IMR-90 (cell line): ENCODE data around the gene TIMM13. TPM values are rescaled to one million over a fixed set of nuclear protein-coding genes. Genes with fewer than 3 reads are reported as not detected.

Experiments used
- ATAC-seq: fragments of 200-7000 bp; cut with Tn5 transposase; 2 replicates; pipeline ENCODE4 v1.9.1; 2020; ENCODE audit warnings: low read depth, mild to moderate bottlenecking, moderate library complexity
- BruUV-seq: library from RNA; stranded (reverse); fragments of 400-500 nt; replicated peaks from 2 replicates; lab custom pipeline; 2021; lab: Mats Ljungman, UMichigan
- CTCF ChIA-PET: fragments of 300-600 bp; formaldehyde crosslinking; extraction: SDS; loops from one replicate; lab custom pipeline; 2021; ENCODE audit warnings: antibody characterized with exemption; lab: Yijun Ruan, JAX
- POLR2A ChIA-PET: fragments of 300-600 bp; sonication (Branson Sonifier 250); formaldehyde crosslinking; loops from one replicate; lab custom pipeline; 2022; ENCODE audit warnings: antibody characterized with exemption; ENCODE audit not compliant: unreplicated experiment; lab: Charles Lee
- DNase-seq: peaks from one replicate; pipeline ENCODE4 v3.0.0; 2013
- H2AFZ ChIP-seq: replicated peaks from 2 replicates; pipeline ENCODE3; 2013; ENCODE audit warnings: low read length, mild to moderate bottlenecking; ENCODE audit not compliant: poor library complexity
- H2AK5ac ChIP-seq: 2 replicates; pipeline ENCODE4 v1.6.1; 2013; ENCODE audit warnings: low read depth, low read length, inconsistent platforms
- H2AK9ac ChIP-seq: replicated peaks from 2 replicates; pipeline ENCODE3; 2013; ENCODE audit warnings: mild to moderate bottlenecking, low read depth, low read length, moderate library complexity; ENCODE audit not compliant: poor library complexity
- H2BK120ac ChIP-seq: 2 replicates; pipeline ENCODE4 v1.6.1; 2013; ENCODE audit warnings: low read depth, low read length, inconsistent platforms
- H2BK15ac ChIP-seq: 3 replicates; pipeline ENCODE4 v1.6.1; 2013; ENCODE audit warnings: low read depth, low read length, inconsistent platforms
- H2BK20ac ChIP-seq: 2 replicates; pipeline ENCODE4 v1.6.1; 2013; ENCODE audit warnings: low read depth, mild to moderate bottlenecking, inconsistent platforms, low read length, moderate library complexity
- H2BK5ac ChIP-seq: 2 replicates; pipeline ENCODE4 v1.6.1; 2013; ENCODE audit warnings: mild to moderate bottlenecking, low read depth, low read length, inconsistent platforms; ENCODE audit not compliant: poor library complexity, severe bottlenecking
- H3K14ac ChIP-seq: replicated peaks from 2 replicates; pipeline ENCODE4 v1.6.1; 2013; ENCODE audit warnings: low read depth, low read length, inconsistent platforms
- H3K18ac ChIP-seq: 2 replicates; pipeline ENCODE4 v1.6.1; 2013; ENCODE audit warnings: low read depth, low read length, control low read depth
- H3K23ac ChIP-seq: 2 replicates; pipeline ENCODE4 v1.6.1; 2013; ENCODE audit warnings: low read depth, low read length, inconsistent platforms
- H3K27ac ChIP-seq: 2 replicates; pipeline ENCODE4 v1.5.1; 2013; ENCODE audit warnings: mild to moderate bottlenecking, control low read depth, low read length; ENCODE audit not compliant: insufficient read depth
- H3K27me3 ChIP-seq: 2 replicates; pipeline ENCODE4 v1.6.1; 2013; ENCODE audit warnings: low read length; ENCODE audit not compliant: control insufficient read depth, insufficient read depth
- H3K36me3 ChIP-seq: 2 replicates; pipeline ENCODE4 v1.6.1; 2013; ENCODE audit warnings: low read length, mixed read lengths; ENCODE audit not compliant: control insufficient read depth, insufficient read depth
- H3K4ac ChIP-seq: 2 replicates; pipeline ENCODE4 v1.6.1; 2013; ENCODE audit warnings: low read depth, low read length, inconsistent platforms
- H3K4me1 ChIP-seq: 2 replicates; pipeline ENCODE4 v1.6.1; 2013; ENCODE audit warnings: low read length, mixed read lengths; ENCODE audit not compliant: control insufficient read depth, insufficient read depth
- H3K4me2 ChIP-seq: 2 replicates; pipeline ENCODE4 v1.6.1; 2013; ENCODE audit warnings: low read depth, mild to moderate bottlenecking, control low read depth, low read length, moderate library complexity
- H3K4me3 ChIP-seq: 2 replicates; pipeline ENCODE4 v1.5.1; 2013; ENCODE audit warnings: low read depth, mild to moderate bottlenecking, control low read depth, low read length, moderate library complexity; ENCODE audit not compliant: insufficient read depth
- H3K56ac ChIP-seq: 2 replicates; pipeline ENCODE4 v1.6.1; 2013; ENCODE audit warnings: low read length, inconsistent platforms; ENCODE audit not compliant: insufficient read depth; ENCODE audit errors: extremely low read depth
- H3K79me1 ChIP-seq, 2 experiments: 2 replicates each; pipeline ENCODE4 v1.6.1; 2013; ENCODE audit warnings: low read length in 2 of 2, inconsistent platforms in 1 of 2, low read depth in 1 of 2
- H3K9ac ChIP-seq: 2 replicates; pipeline ENCODE4 v1.6.1; 2013; ENCODE audit warnings: low read depth, low read length, control low read depth
- H3K9me1 ChIP-seq: 2 replicates; pipeline ENCODE4 v1.6.1; 2013; ENCODE audit warnings: low read length, inconsistent platforms; ENCODE audit not compliant: insufficient read depth
- H3K9me3 ChIP-seq: 2 replicates; pipeline ENCODE4 v1.6.1; 2013; ENCODE audit warnings: low read length; ENCODE audit not compliant: control insufficient read depth, insufficient read depth
- H4K20me1 ChIP-seq: 2 replicates; pipeline ENCODE4 v1.6.1; 2013; ENCODE audit warnings: low read length, inconsistent platforms; ENCODE audit not compliant: insufficient read depth
- H4K5ac ChIP-seq: 2 replicates; pipeline ENCODE4 v1.6.1; 2013; ENCODE audit warnings: mild to moderate bottlenecking, low read depth, low read length, control low read depth
- H4K8ac ChIP-seq, 2 experiments: 2 replicates each; pipeline ENCODE4 v1.6.1; 2013; ENCODE audit warnings: low read depth in 2 of 2, low read length in 2 of 2, control low read depth in 1 of 2, inconsistent platforms in 1 of 2
- H4K91ac ChIP-seq: 2 replicates; pipeline ENCODE4 v1.6.1; 2013; ENCODE audit warnings: low read depth, low read length, inconsistent platforms; ENCODE audit not compliant: insufficient read depth
- CTCF ChIP-seq: conservative IDR thresholded peaks from 2 replicates; pipeline ENCODE4 v1.5.1; 2012; ENCODE audit warnings: mild to moderate bottlenecking, low read depth, low read length, improper control_type of control experiment
- FOS ChIP-seq: fragments of 150-350 bp; IDR thresholded peaks from 2 replicates; pipeline ENCODE4 v1.6.1; 2016; ENCODE audit warnings: low read depth, low read length
- MAFK ChIP-seq: IDR thresholded peaks from 2 replicates; pipeline ENCODE4 v1.6.1; 2012; ENCODE audit warnings: low read depth, low read length, improper control_type of control experiment
- MAZ ChIP-seq: IDR thresholded peaks from 2 replicates; pipeline ENCODE4 v1.6.1; 2012; ENCODE audit warnings: low read depth, mild to moderate bottlenecking, low read length, improper control_type of control experiment, moderate library complexity, borderline replicate concordance
- MXI1 ChIP-seq: IDR thresholded peaks from 2 replicates; pipeline ENCODE4 v1.6.1; 2012; ENCODE audit warnings: low read depth, mild to moderate bottlenecking, low read length, moderate library complexity, borderline replicate concordance
- RAD21 ChIP-seq: IDR thresholded peaks from 2 replicates; pipeline ENCODE4 v1.6.1; 2012; ENCODE audit warnings: low read length, improper control_type of control experiment
- RCOR1 ChIP-seq: IDR thresholded peaks from 2 replicates; pipeline ENCODE4 v1.6.1; 2012; ENCODE audit warnings: mild to moderate bottlenecking, low read length, improper control_type of control experiment; ENCODE audit not compliant: insufficient replicate concordance
- USF2 ChIP-seq: fragments of 150-350 bp; IDR thresholded peaks from 2 replicates; pipeline ENCODE4 v1.6.1; 2017; ENCODE audit warnings: mild to moderate bottlenecking, antibody characterized with exemption, low read length, low read depth
- WGBS, 2 experiments: methylation state at CpG; one replicate each; pipeline versions ENCODE4 v1.1.5 to v1.1.7; 2013; ENCODE audit warnings: missing lambda C conversion rate in 2 of 2; ENCODE audit not compliant: insufficient read length in 1 of 2; ENCODE audit errors: extremely low coverage in 2 of 2; 5-methylcytosine and 5-hydroxymethylcytosine counted together
- dilution Hi-C: fragments of 300-500 bp; cut with HindIII; formaldehyde crosslinking; loops from one replicate; pipeline ENCODE4 v1.14.3; 2018; ENCODE audit warnings: low sequenced_read_pairs; ENCODE audit not compliant: unreplicated experiment
- in situ Hi-C: fragments of 300-500 bp; cut with MboI; formaldehyde crosslinking; loops from 3 replicates; pipeline ENCODE4 v1.14.3; 2019; ENCODE audit warnings: low sequenced_read_pairs, inconsistent platforms, mixed read lengths
- intact Hi-C: fragments of 100-400 bp; cut with micrococcal nuclease; formaldehyde crosslinking; loops from 2 replicates; pipeline ENCODE4 v1.10.0; 2022
- polyA plus RNA-seq, 3 experiments: library from polyadenylated mRNA; depleted of rRNA; stranded (reverse); fragments of >200 nt; gene quantifications; 2 replicates each; pipeline ENCODE4 v1.2.3, GENCODE V29; 2012; ENCODE audit warnings: low replicate concordance in 1 of 3
- total RNA-seq: library from RNA; depleted of rRNA; stranded (reverse); fragments of >200 nt; gene quantifications from 2 replicates; pipeline ENCODE4 v1.2.3, GENCODE V29; 2012

TIMM13 gene
- total and polyA plus RNA-seq, 2 of the 4 experiments (the other 2 are of a cell fraction): 21.0 to 62.3 TPM

GRCh38 chr19:2434721-2435265, 7.4 kb upstream of the TIMM13 start:
- in situ Hi-C loops (no loop called here), intact Hi-C loops (no loop called here), dilution Hi-C loops (no loop called here)
- ATAC-seq (no peak), DNase-seq (no peak)
- Histone ChIP-seq H3K4me2 (no peak overlapping the region), H3K18ac (no peak overlapping the region), H4K5ac (no peak overlapping the region), H3K9me1 (no peaks in the 10 kb centered on the region), H4K8ac (no peak overlapping the region), H3K36me3 (peaks cover 43% of the 10 kb centered on the region), H3K4me1 (no peaks in the 10 kb centered on the region), H2AFZ (no peak overlapping the region), H3K23ac (no peak overlapping the region), H3K79me1 (peaks cover 18 to 25% of the 10 kb centered on the region in 2 experiments), H2BK20ac (no peak overlapping the region), H2BK5ac (no peak overlapping the region), H2BK120ac (no peak overlapping the region), H3K14ac (no peak overlapping the region), H3K9me3 (no peaks in the 10 kb centered on the region), H4K20me1 (peaks cover 16% of the 10 kb centered on the region), H2AK9ac (no peak overlapping the region), H2BK15ac (no peak overlapping the region), H3K4ac (no peak overlapping the region), H3K27me3 (no peaks in the 10 kb centered on the region), H3K56ac (no peak overlapping the region), H2AK5ac (no peak overlapping the region), H3K27ac (no peak overlapping the region), H4K91ac (no peak overlapping the region), H3K4me3 (no peak overlapping the region), H3K9ac (no peak overlapping the region)
- CTCF ChIA-PET: no interaction called here
- no TSS peak for BruUV-seq
- WGBS, 2 experiments: 99% methylated on average over 14 of the region's 42 CpGs; no CpG with 5 or more reads in 1 of the 2 experiments
- POLR2A ChIA-PET: interaction anchor here (0.6 kb wide), 1 partner anchor 15 kb away, joined by 14 read pairs; no protein-coding TSS in a partner anchor
- no peak for TF ChIP-seq CTCF
- no peak for TF ChIP-seq RAD21
- no peak for TF ChIP-seq RCOR1
- no peak for TF ChIP-seq MAZ
- TF ChIP-seq MAFK: no peak
- TF ChIP-seq FOS: no peak
- no peak for TF ChIP-seq MXI1
- no peak for TF ChIP-seq USF2
